22Rv1 (cell line): Measurements from ENCODE around the gene CDC42EP2.
"Not testable (repeated sequence)": the region's sequence is repeated elsewhere in the genome, so short reads cannot be mapped to it uniquely, and the experiment has no call there.

Source experiments
- H3K27ac ChIP-seq: fragments of 450-650 bp; 2 replicates; pipeline ENCODE4 v1.5.1; 2017
- CTCF ChIP-seq: fragments of 450-650 bp; IDR thresholded peaks from 2 replicates; pipeline ENCODE4 v1.5.1; 2017; ENCODE audit warnings: mild to moderate bottlenecking
- ZFX ChIP-seq: fragments of 450-650 bp; IDR thresholded peaks from 2 replicates; pipeline ENCODE4 v1.6.1; 2017; ENCODE audit warnings: antibody characterized with exemption, borderline replicate concordance

The CDC42EP2 gene

GRCh38 chr11:65321828-65322485 is 7.3 kb downstream of the CDC42EP2 start:
- TF ChIP-seq ZFX (no peak), CTCF (no peak)
- no peak overlapping the region for H3K27ac ChIP-seq

- H3K27ac ChIP-seq, result no peak overlapping the region
- TF ChIP-seq CTCF (no peak), ZFX (no peak)
These were observed 9.1 kb downstream of the CDC42EP2 start for GRCh38 chr11:65323813-65324212.

GRCh38 chr11:65325435-65325834 is 10.8 kb downstream of the CDC42EP2 start:
- TF ChIP-seq ZFX (no peak), CTCF (no peak)
- no peak overlapping the region for H3K27ac ChIP-seq

- TF ChIP-seq ZFX, result no peak
- no peak for TF ChIP-seq CTCF
- peak overlapping the region; percentile 2; the same call in 1 of the 2 replicates for H3K27ac ChIP-seq
These were observed 12.4 kb downstream of the CDC42EP2 start for GRCh38 chr11:65327021-65327420.

- no peak for TF ChIP-seq ZFX
- TF ChIP-seq CTCF, result no peak
- H3K27ac ChIP-seq, result peak overlapping the region; percentile 72
These were observed 14.8 kb downstream of the CDC42EP2 start for GRCh38 chr11:65329478-65329877.

GRCh38 chr11:65329944-65330403 is 15.3 kb downstream of the CDC42EP2 start:
- TF ChIP-seq CTCF (peak; percentile 90), ZFX (no peak)
- peak overlapping the region; percentile 72 for H3K27ac ChIP-seq

GRCh38 chr11:65330544-65330943 is 15.9 kb downstream of the CDC42EP2 start:
- TF ChIP-seq CTCF, result no peak
- no peak for TF ChIP-seq ZFX
- H3K27ac ChIP-seq, result peak overlapping the region; percentile 72

GRCh38 chr11:65332591-65332990 is 17.9 kb downstream of the CDC42EP2 start:
- not testable (repeated sequence) for H3K27ac ChIP-seq
